GM18505 (cell line): ENCODE measurements around the gene RASGEF1C.

Experiments
- ATAC-seq: cut with Tn5 transposase; IDR thresholded peaks from one replicate; pipeline ENCODE4 v1.9.1; 2021; ENCODE audit not compliant: unreplicated experiment
- POLR2A ChIP-seq: IDR thresholded peaks from 4 replicates; pipeline ENCODE4 v1.6.1; 2011; ENCODE audit warnings: borderline replicate concordance; ENCODE audit not compliant: insufficient read depth, insufficient read length; ENCODE audit errors: extremely low read depth

RASGEF1C gene

GRCh38 chr5:180101451-180102105, 107.4 kb downstream of the RASGEF1C start:
- no peak for ATAC-seq
- TF ChIP-seq POLR2A: no peak

DNA sequence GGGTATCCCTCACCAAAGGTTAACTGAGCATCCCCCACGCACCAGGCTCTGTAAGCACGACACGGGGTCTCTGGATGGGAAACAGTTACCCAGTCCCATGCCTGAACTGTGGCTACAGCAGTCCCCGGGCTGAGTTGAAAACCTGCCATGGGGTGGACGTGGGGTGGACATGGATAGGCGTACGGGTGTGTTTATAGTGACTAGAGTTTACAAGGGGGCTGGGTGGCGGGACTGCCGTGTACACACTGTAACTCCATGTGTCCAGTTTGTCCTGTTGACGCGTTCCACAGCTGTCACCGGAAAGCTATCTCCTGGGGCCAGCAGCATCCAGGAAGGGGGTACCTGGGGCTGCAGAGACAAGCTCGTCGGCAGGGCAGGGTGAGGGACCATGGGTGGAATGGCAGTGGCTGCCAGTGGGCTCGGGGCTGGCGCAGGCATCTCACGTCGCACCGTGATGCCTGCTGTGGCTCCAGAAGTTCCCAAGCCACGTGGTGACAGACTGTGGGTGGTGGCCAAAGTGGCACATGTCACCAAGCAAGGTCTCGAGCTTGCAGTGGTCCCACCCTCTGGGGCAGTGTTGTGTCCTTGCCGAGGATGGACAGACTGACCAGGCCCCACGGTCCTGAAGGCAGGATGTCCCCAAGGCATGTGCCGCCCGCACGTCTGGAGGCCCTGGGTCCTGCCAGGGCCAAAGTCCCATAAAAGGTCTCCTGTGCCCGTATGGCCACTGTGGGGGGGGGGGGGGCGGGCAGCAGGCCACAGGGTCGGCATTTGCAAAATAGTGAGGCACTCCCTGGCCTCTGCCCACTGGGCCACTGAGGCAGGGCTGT, 108.2 kb downstream of the RASGEF1C start:
- no peak for ATAC-seq
- no peak for TF ChIP-seq POLR2A

DNA sequence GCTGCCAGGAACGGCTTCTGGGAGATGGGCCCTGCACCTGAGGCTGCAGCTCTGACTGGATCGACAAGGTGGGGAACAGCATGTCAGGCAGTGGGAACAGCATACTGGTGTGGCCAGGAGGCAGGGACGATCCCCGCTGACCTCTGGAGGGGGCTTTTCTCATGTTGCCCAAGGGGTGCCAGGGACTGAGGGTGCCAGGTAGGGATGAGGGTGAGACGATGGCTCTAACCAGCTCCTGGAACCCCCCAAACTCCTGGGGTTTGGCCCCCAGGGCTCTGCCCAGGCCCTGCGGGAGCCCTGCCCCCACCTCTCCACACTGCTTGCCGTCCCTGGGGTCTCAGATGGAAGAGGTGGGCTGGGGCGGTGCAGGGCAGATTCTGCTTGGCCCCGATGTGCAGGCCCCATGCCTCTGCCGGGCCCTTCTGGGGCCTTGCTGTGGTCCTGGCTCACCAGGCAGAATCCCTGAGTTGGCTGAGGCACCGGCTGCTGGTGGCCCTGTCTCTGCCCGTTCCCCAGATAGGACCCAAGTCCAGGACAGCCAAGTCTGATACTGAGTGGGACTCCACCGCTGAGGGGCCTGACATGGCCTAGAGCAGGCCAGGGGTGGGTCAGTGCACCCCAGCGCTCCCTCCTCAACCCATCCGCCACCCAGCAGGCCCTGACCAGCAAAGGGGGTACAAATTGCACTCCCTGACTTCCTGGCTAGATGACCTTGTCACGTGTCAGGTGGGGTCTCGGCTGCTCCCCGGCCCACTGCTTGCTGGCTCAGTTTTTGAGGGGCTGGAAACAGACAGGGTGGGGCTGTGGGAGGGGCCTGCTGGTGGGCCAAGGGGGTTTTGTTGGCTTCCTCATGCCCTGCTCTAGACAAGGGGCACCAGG, 109.0 kb downstream of the RASGEF1C start:
- no peak for TF ChIP-seq POLR2A
- ATAC-seq: no peak

DNA sequence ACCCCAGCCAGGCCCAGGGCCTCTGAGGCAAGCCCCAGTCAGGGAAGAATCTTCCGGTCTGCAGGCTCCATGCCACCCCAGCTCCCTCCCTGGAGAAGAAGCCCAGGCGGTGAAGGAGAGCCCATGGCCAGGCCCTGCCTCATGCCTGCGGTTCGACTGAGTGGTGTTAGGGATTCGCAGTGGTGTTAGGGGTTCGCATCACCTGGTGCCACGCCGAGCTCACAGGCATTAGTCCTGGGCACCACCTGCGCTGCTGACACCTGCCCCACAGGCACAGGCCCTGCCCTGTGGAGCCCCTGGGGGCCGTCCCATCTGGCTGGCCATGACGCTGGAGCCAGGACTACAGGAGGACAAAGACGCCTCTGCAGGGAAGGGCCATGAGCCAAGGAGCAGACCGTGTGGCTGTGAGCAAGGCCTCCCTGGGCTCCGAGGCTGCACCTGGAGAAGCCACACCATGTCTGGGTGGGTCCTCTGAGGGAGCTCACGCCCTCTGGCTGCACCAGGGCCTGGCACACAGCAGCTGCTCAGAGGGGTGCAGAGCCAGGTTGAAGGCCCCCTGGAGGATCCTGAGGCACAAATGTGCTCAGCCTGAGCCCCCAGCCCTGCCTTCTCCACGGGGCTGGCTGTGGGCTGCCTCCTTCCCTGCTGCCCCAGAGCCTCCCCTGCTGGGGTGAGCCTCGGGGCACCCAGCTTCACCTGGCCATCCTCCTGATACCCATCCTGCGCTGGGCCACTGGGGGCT, 109.8 kb downstream of the RASGEF1C start:
- TF ChIP-seq POLR2A: no peak
- ATAC-seq: no peak

GRCh38 chr5:180098526-180098925, 110.5 kb downstream of the RASGEF1C start:
- no peak for TF ChIP-seq POLR2A
- ATAC-seq: no peak

DNA sequence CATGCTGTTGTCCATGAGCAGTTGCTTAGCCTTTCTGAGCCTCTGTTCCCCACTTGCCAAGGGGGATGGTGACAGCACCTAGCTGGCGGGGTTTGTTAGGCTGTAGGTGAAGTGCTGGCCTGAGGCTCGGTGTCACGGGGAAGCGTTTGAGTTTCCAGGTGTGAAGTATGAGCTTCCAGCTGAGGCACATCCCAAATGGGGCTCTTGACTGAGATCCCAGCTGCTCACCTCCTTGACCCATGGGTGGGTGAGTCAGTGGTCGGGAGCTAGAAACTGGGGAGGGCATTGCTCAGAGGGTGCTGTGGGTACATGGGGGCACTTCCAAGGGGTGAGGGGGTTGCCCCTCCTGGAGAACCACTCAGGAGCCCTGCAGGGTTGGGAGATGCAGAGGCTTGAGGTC, 111.1 kb downstream of the RASGEF1C start:
- no peak for ATAC-seq
- no peak for TF ChIP-seq POLR2A

GRCh38 chr5:180097163-180097894, 111.7 kb downstream of the RASGEF1C start:
- no peak for ATAC-seq
- TF ChIP-seq POLR2A: no peak

GRCh38 chr5:180096616-180097015, 112.4 kb downstream of the RASGEF1C start:
- TF ChIP-seq POLR2A: no peak
- ATAC-seq: no peak

GRCh38 chr5:180095545-180095944, 113.5 kb downstream of the RASGEF1C start:
- no peak for ATAC-seq
- TF ChIP-seq POLR2A: no peak

- no peak for ATAC-seq
Observed at GRCh38 chr5:180093651-180094382, 115.2 kb downstream of the RASGEF1C start.

DNA sequence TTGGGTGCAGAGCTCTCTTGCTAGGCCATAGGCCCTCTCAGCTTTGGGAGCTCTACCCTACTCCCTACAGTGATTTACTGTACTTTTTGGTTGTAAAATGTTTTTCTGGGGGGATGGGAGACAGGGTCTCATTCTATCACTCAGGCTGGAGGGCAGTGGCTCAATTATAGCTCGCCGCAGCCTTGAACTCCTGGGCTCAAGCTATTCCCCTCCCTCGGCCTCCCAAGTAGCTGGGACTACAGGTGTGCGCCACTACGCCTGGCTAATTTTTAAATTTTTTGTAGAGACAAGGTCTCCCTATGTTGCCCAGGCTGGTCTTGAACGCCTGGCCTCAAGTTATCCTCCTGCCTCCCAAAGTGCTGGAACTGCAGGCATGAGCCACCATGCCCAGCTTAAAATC, 115.8 kb downstream of the RASGEF1C start:
- no peak for ATAC-seq
- TF ChIP-seq POLR2A: no peak

More at GRCh38 chr5:180093651-180094382, 115.2 kb downstream of the RASGEF1C start:
- no peak for TF ChIP-seq POLR2A
